HEK293 (cell line): ENCODE measurements around the gene MATR3.

Experiments used
- CTCF ChIA-PET: fragments of 350-600 bp; formaldehyde crosslinking; extraction: SDS; loops from one replicate; lab custom pipeline; 2021; ENCODE audit warnings: antibody characterized with exemption; lab: Yijun Ruan, JAX
- POLR2A ChIA-PET: fragments of 300-600 bp; formaldehyde crosslinking; extraction: SDS; loops from one replicate; lab custom pipeline; 2020; ENCODE audit warnings: antibody characterized with exemption, inconsistent platforms; lab: Yijun Ruan, JAX
- H3K27ac ChIP-seq: fragments of 200-500 bp; sonication (Bioruptor generic); 2 replicates; pipeline ENCODE4 v1.5.1; 2014; ENCODE audit warnings: low read depth, low read length, control low read depth, inconsistent platforms; ENCODE audit errors: extremely low read depth
- H3K36me3 ChIP-seq, 2 experiments: fragments of 200-500 bp in 1 of 2; sonication (Bioruptor generic) in 1 of 2; 1 replicate in 1 of 2; 2 replicates in 1 of 2; pipeline ENCODE4 v1.5.1; 2014 to 2017; ENCODE audit warnings: inconsistent platforms in 2 of 2, low read length in 2 of 2; ENCODE audit not compliant: control insufficient read depth in 2 of 2, insufficient read depth in 1 of 2
- H3K4me1 ChIP-seq: fragments of 200-500 bp; sonication (Bioruptor generic); 2 replicates; pipeline ENCODE4 v1.5.1; 2014; ENCODE audit warnings: mild to moderate bottlenecking, low read length, inconsistent platforms; ENCODE audit not compliant: control insufficient read depth, insufficient read depth
- H3K4me3 ChIP-seq: 2 replicates; pipeline ENCODE4 v1.5.1; 2011; ENCODE audit warnings: low read depth, mild to moderate bottlenecking, control low read depth, low read length, moderate library complexity
- H3K9me3 ChIP-seq: fragments of 200-500 bp; sonication (Bioruptor generic); 2 replicates; pipeline ENCODE4 v1.5.1; 2014; ENCODE audit warnings: low read depth, low read length, inconsistent platforms; ENCODE audit not compliant: control insufficient read depth, insufficient read depth
- BCL6B ChIP-seq: fragments of 450-650 bp; formaldehyde crosslinking; IDR thresholded peaks from 2 replicates; pipeline ENCODE4 v1.5.1; 2017; ENCODE audit warnings: missing biosample characterization, missing genetic modification characterization
- EGR2 ChIP-seq: fragments of 450-650 bp; formaldehyde crosslinking; IDR thresholded peaks from 2 replicates; pipeline ENCODE4 v1.5.1; 2016; ENCODE audit warnings: low read depth, missing biosample characterization, missing genetic modification characterization
- FEZF1 ChIP-seq: fragments of 450-650 bp; formaldehyde crosslinking; IDR thresholded peaks from 2 replicates; pipeline ENCODE4 v1.5.1; 2016; ENCODE audit warnings: missing biosample characterization, missing genetic modification characterization
- HOXA7 ChIP-seq: sonication (generic); formaldehyde crosslinking; IDR thresholded peaks from 2 replicates; pipeline ENCODE4 v1.8.1; 2022; ENCODE audit warnings: missing genetic modification reagents, borderline replicate concordance
- HOXC10 ChIP-seq: sonication (generic); formaldehyde crosslinking; IDR thresholded peaks from 2 replicates; pipeline ENCODE4 v1.8.1; 2023; ENCODE audit warnings: mild to moderate bottlenecking, missing genetic modification reagents
- IKZF3 ChIP-seq: fragments of 450-650 bp; IDR thresholded peaks from 2 replicates; pipeline ENCODE4 v1.5.0; 2018; ENCODE audit warnings: missing biosample characterization, mild to moderate bottlenecking, missing genetic modification characterization, moderate library complexity
- KLF10 ChIP-seq: fragments of 450-650 bp; IDR thresholded peaks from 2 replicates; pipeline ENCODE4 v1.5.1; 2018; ENCODE audit warnings: missing biosample characterization, mild to moderate bottlenecking, missing genetic modification characterization
- OSR2 ChIP-seq: fragments of 450-650 bp; formaldehyde crosslinking; IDR thresholded peaks from 2 replicates; pipeline ENCODE4 v1.5.1; 2016; ENCODE audit warnings: missing biosample characterization, missing genetic modification characterization
- PRDM4 ChIP-seq: fragments of 450-650 bp; formaldehyde crosslinking; IDR thresholded peaks from 2 replicates; pipeline ENCODE4 v1.5.1; 2017; ENCODE audit warnings: missing biosample characterization, missing genetic modification characterization
- SCRT1 ChIP-seq: fragments of 450-650 bp; formaldehyde crosslinking; IDR thresholded peaks from 2 replicates; pipeline ENCODE4 v1.5.1; 2016; ENCODE audit warnings: missing biosample characterization, missing genetic modification characterization, borderline replicate concordance
- SCRT2 ChIP-seq: fragments of 450-650 bp; formaldehyde crosslinking; IDR thresholded peaks from 2 replicates; pipeline ENCODE4 v1.5.1; 2016; ENCODE audit warnings: missing biosample characterization, missing genetic modification characterization
- SP7 ChIP-seq: fragments of 450-650 bp; formaldehyde crosslinking; IDR thresholded peaks from 2 replicates; pipeline ENCODE4 v1.5.1; 2016; ENCODE audit warnings: missing biosample characterization, missing genetic modification characterization
- YY2 ChIP-seq: fragments of 450-650 bp; formaldehyde crosslinking; IDR thresholded peaks from 2 replicates; pipeline ENCODE4 v1.5.1; 2016; ENCODE audit warnings: missing biosample characterization, missing genetic modification characterization
- ZBTB17 ChIP-seq: fragments of 450-650 bp; formaldehyde crosslinking; IDR thresholded peaks from 2 replicates; pipeline ENCODE4 v1.5.1; 2016; ENCODE audit warnings: missing biosample characterization, missing genetic modification characterization
- ZBTB20 ChIP-seq: fragments of 450-650 bp; formaldehyde crosslinking; IDR thresholded peaks from 2 replicates; pipeline ENCODE4 v1.5.1; 2016; ENCODE audit warnings: missing biosample characterization, missing genetic modification characterization
- ZBTB48 ChIP-seq: fragments of 450-650 bp; formaldehyde crosslinking; IDR thresholded peaks from 2 replicates; pipeline ENCODE4 v1.5.1; 2016; ENCODE audit warnings: missing biosample characterization, missing genetic modification characterization
- ZFP37 ChIP-seq: fragments of 450-650 bp; formaldehyde crosslinking; IDR thresholded peaks from 2 replicates; pipeline ENCODE4 v1.5.1; 2016; ENCODE audit warnings: missing biosample characterization, missing genetic modification characterization
- ZNF112 ChIP-seq: fragments of 450-650 bp; formaldehyde crosslinking; IDR thresholded peaks from 2 replicates; pipeline ENCODE4 v1.5.0; 2017; ENCODE audit warnings: missing biosample characterization, missing genetic modification characterization
- ZNF132 ChIP-seq: fragments of 450-650 bp; formaldehyde crosslinking; IDR thresholded peaks from 2 replicates; pipeline ENCODE4 v1.5.1; 2017; ENCODE audit warnings: missing biosample characterization, missing genetic modification characterization, borderline replicate concordance
- ZNF174 ChIP-seq: fragments of 450-650 bp; formaldehyde crosslinking; IDR thresholded peaks from 2 replicates; pipeline ENCODE4 v1.5.0; 2017; ENCODE audit warnings: missing biosample characterization, mild to moderate bottlenecking, missing genetic modification characterization
- ZNF221 ChIP-seq: fragments of 450-650 bp; formaldehyde crosslinking; IDR thresholded peaks from 2 replicates; pipeline ENCODE4 v1.5.1; 2017; ENCODE audit warnings: missing biosample characterization, missing genetic modification characterization, borderline replicate concordance
- ZNF23 ChIP-seq: fragments of 450-650 bp; formaldehyde crosslinking; IDR thresholded peaks from 2 replicates; pipeline ENCODE4 v1.5.1; 2016; ENCODE audit warnings: missing biosample characterization, missing genetic modification characterization, borderline replicate concordance
- ZNF391 ChIP-seq: fragments of 450-650 bp; formaldehyde crosslinking; IDR thresholded peaks from 2 replicates; pipeline ENCODE4 v1.5.1; 2016; ENCODE audit warnings: low read depth, missing biosample characterization, missing genetic modification characterization, borderline replicate concordance
- ZNF449 ChIP-seq: fragments of 450-650 bp; formaldehyde crosslinking; IDR thresholded peaks from 2 replicates; pipeline ENCODE4 v1.5.1; 2017; ENCODE audit warnings: missing biosample characterization, mild to moderate bottlenecking, missing genetic modification characterization, moderate library complexity
- ZNF501 ChIP-seq: fragments of 450-650 bp; formaldehyde crosslinking; IDR thresholded peaks from 2 replicates; pipeline ENCODE4 v1.5.1; 2016; ENCODE audit warnings: missing biosample characterization, missing genetic modification characterization
- ZNF580 ChIP-seq: fragments of 450-650 bp; formaldehyde crosslinking; IDR thresholded peaks from 2 replicates; pipeline ENCODE4 v1.5.1; 2016; ENCODE audit warnings: missing biosample characterization, missing genetic modification characterization
- ZNF654 ChIP-seq: fragments of 450-650 bp; formaldehyde crosslinking; IDR thresholded peaks from 2 replicates; pipeline ENCODE4 v1.5.1; 2016; ENCODE audit warnings: low read depth, missing biosample characterization, missing genetic modification characterization
- ZNF670 ChIP-seq: fragments of 450-650 bp; formaldehyde crosslinking; IDR thresholded peaks from 2 replicates; pipeline ENCODE4 v1.5.1; 2016; ENCODE audit warnings: missing biosample characterization, missing genetic modification characterization, low read depth
- ZNF677 ChIP-seq: fragments of 450-650 bp; IDR thresholded peaks from 2 replicates; pipeline ENCODE4 v1.5.0; 2018; ENCODE audit warnings: missing biosample characterization, mild to moderate bottlenecking, missing genetic modification characterization, moderate library complexity
- ZNF76 ChIP-seq: fragments of 450-650 bp; formaldehyde crosslinking; IDR thresholded peaks from 2 replicates; pipeline ENCODE4; 2016; ENCODE audit warnings: low read depth, missing biosample characterization, missing genetic modification characterization, borderline replicate concordance
- ZSCAN30 ChIP-seq: fragments of 450-650 bp; IDR thresholded peaks from 2 replicates; pipeline ENCODE4 v1.5.1; 2018; ENCODE audit warnings: missing biosample characterization, mild to moderate bottlenecking, missing genetic modification characterization, moderate library complexity
- ZSCAN4 ChIP-seq: fragments of 450-650 bp; formaldehyde crosslinking; IDR thresholded peaks from 2 replicates; pipeline ENCODE4 v1.5.1; 2017; ENCODE audit warnings: missing biosample characterization, missing genetic modification characterization

The MATR3 gene

GRCh38 chr5:139272471-139273321, 20.8 kb upstream of the MATR3 start (continued):
- TF ChIP-seq ZSCAN30 (tag by site-specific recombination) = peak; percentile 92
- no peak for TF ChIP-seq ZFP37 (tag by site-specific recombination)
- peak; percentile 71 for TF ChIP-seq YY2
- peak; percentile 83 for TF ChIP-seq OSR2
- TF ChIP-seq HOXA7 (CRISPR knock-in tag) = no peak
- peak; percentile 50; the same call in 1 of the 2 replicates for TF ChIP-seq ZNF449 (tag by site-specific recombination)
- no peak for TF ChIP-seq ZNF221 (tag by site-specific recombination)
- TF ChIP-seq ZNF501 (tag by site-specific recombination) = peak; percentile 48; the same call in 1 of the 2 replicates
- TF ChIP-seq IKZF3 (tag by site-specific recombination) = peak; percentile 64
- TF ChIP-seq SP7 (tag by site-specific recombination) = peak; percentile 64
- 0 out of 2 replicates have a peak, but pooled peaks have one; percentile 73 for TF ChIP-seq ZNF391 (tag by site-specific recombination)
- TF ChIP-seq SCRT2 = peak; percentile 24; the same call in 1 of the 2 replicates
- TF ChIP-seq KLF10 (tag by site-specific recombination) = peak; percentile 36; the same call in 1 of the 2 replicates
- TF ChIP-seq ZNF670 (tag by site-specific recombination) = no peak
- TF ChIP-seq ZBTB17 (tag by site-specific recombination) = peak; percentile 86
- peak; percentile 68; the same call in 1 of the 2 replicates for TF ChIP-seq FEZF1
- TF ChIP-seq ZNF76 (tag by site-specific recombination) = no peak
- peak; percentile 85 for TF ChIP-seq ZNF580 (tag by site-specific recombination)
- peak; percentile 23; the same call in 1 of the 2 replicates for TF ChIP-seq ZBTB20 (tag by site-specific recombination)

GRCh38 chr5:139273322-139273571, 20.3 kb upstream of the MATR3 start:
- Histone ChIP-seq H3K9me3 (no peaks in the 10 kb centered on the region), H3K27ac (peak overlapping the region; percentile 37; the same call in 1 of the 2 replicates), H3K4me3 (no peak overlapping the region), H3K36me3 (peaks cover 13 to 30% of the 10 kb centered on the region in 2 experiments; a peak in 2 of 3 replicates), H3K4me1 (peaks cover 17% of the 10 kb centered on the region)
- ChIA-PET POLR2A (interaction anchor here (1.0 to 4.2 kb wide), 3 partner anchors 21 to 69 kb away, joined by 5 to 29 read pairs (median 7); partner anchors contain the start of genes MATR3 and PAIP2), CTCF (interaction anchor here (0.7 to 3.6 kb wide), 5 partner anchors 11 to 631 kb away, joined by 3 to 15 read pairs (median 3); no protein-coding TSS in a partner anchor)
- no peak for TF ChIP-seq ZNF23 (tag by site-specific recombination)
- no peak for TF ChIP-seq SCRT1
- TF ChIP-seq ZNF112 = no peak
- no peak for TF ChIP-seq EGR2 (tag by site-specific recombination)
- no peak for TF ChIP-seq HOXC10 (CRISPR knock-in tag)
- TF ChIP-seq PRDM4 (tag by site-specific recombination) = no peak
- no peak for TF ChIP-seq IKZF3 (tag by site-specific recombination)
- TF ChIP-seq ZNF654 = no peak
- TF ChIP-seq ZBTB48 (tag by site-specific recombination) = no peak
- no peak for TF ChIP-seq ZNF132 (tag by site-specific recombination)
- TF ChIP-seq ZNF174 (tag by site-specific recombination) = no peak
- no peak for TF ChIP-seq BCL6B
- no peak for TF ChIP-seq ZSCAN4 (tag by site-specific recombination)
- no peak for TF ChIP-seq ZNF677 (tag by site-specific recombination)
